ENCODE data around the gene PCOLCE2.

Gene PCOLCE2

DNA sequence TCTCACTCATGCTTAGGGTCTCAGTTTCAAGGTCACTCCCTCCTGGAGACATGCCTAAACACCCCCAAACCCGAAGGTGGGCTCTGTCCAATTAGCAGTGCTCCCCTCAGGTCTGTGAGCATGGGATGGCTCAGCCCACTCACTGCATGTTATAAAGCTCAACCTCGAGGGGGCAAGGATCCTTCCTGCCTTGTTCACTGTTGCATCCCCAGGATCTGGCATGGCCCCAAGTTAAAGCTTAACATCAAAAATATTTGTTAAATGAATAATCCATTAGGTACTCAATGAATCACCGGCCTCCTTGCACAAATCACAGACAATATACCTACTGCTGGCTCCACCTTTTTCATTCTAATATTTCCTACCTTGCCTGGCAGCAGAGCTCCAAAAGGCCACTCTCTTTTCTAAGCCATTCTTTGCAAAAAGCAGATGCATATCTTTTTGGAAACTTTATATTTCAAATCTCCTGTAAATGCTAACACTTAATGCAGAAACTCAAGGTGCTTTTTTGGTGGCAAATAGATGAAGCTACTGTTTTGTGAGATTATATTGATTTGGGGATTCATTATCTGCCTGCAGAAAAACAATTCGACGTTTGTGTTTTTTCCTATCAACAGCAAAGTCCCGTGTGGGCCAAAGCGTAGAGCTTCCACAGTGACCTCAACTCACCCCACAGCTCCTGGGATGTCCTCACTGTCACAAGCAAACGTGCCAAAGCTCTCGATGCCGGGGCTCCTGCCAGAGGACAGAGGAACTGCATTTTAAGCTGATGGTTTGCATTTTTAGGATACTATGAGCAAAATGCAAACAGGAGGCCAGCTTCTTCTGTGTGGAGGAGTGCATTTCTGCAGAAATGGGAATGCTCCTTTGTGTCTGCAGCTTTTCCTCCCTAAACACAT lies 35.4 kb downstream of the PCOLCE2 start:
- Histone ChIP-seq H3K9ac (ENCODE audit: low read length in 5 of 5) (no peak overlapping the region), H3K4me3 (ENCODE audit: low read depth in 1 of 5, low read length in 5 of 5) (no peak overlapping the region), H3K27me3 (ENCODE audit: control insufficient read depth in 5 of 5, insufficient read depth in 4 of 5, low read length in 5 of 5) (no peaks in the 10 kb centered on the region), H3K9me3 (ENCODE audit: control insufficient read depth in 5 of 5, low read length in 5 of 5) (no peaks in the 10 kb centered on the region), H3K4me1 (ENCODE audit: control insufficient read depth in 5 of 5, insufficient read depth in 5 of 5, low read length in 5 of 5) (peaks cover 2 to 46% (median 23%) of the 10 kb centered on the region in 5 donors), H3K27ac (ENCODE audit: low read depth, low read length) (peak overlapping the region; percentile 79), H3K36me3 (ENCODE audit: control insufficient read depth in 5 of 5, insufficient read depth in 5 of 5, low read length in 5 of 5) (peaks cover 0 to 6% (median 0%) of the 10 kb centered on the region in 5 donors)

DNA sequence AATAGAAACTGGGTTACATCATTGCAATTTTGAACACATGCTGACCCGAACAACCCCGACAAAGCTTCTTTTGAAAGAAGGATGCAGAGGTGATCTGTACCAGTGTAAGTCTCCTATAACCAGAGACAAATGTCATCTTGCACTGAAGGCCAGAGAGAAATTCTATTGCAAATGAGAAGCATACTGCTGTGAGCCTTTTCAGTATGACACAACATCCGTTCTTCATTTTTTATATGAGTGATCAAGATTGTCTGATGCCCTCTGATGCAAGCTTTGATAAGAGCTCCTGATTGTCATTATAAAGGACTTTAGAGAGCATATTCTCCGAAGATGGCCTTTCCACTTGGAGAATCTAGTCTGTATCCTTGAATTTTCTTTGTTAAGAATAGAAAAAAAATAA lies 36.9 kb downstream of the PCOLCE2 start:
- Histone ChIP-seq H3K27me3 (ENCODE audit: control insufficient read depth in 5 of 5, insufficient read depth in 4 of 5, low read length in 5 of 5) (no peaks in the 10 kb centered on the region), H3K4me3 (ENCODE audit: low read depth in 1 of 5, low read length in 5 of 5) (no peak overlapping the region), H3K9ac (ENCODE audit: low read length in 5 of 5) (no peak overlapping the region), H3K36me3 (ENCODE audit: control insufficient read depth in 5 of 5, insufficient read depth in 5 of 5, low read length in 5 of 5) (peaks cover 0 to 8% (median 3%) of the 10 kb centered on the region in 5 donors), H3K27ac (ENCODE audit: low read depth, low read length) (peak overlapping the region; percentile 87), H3K4me1 (ENCODE audit: control insufficient read depth in 5 of 5, insufficient read depth in 5 of 5, low read length in 5 of 5) (peaks cover 2 to 57% (median 23%) of the 10 kb centered on the region in 5 donors), H3K9me3 (ENCODE audit: control insufficient read depth in 5 of 5, low read length in 5 of 5) (no peaks in the 10 kb centered on the region)

DNA sequence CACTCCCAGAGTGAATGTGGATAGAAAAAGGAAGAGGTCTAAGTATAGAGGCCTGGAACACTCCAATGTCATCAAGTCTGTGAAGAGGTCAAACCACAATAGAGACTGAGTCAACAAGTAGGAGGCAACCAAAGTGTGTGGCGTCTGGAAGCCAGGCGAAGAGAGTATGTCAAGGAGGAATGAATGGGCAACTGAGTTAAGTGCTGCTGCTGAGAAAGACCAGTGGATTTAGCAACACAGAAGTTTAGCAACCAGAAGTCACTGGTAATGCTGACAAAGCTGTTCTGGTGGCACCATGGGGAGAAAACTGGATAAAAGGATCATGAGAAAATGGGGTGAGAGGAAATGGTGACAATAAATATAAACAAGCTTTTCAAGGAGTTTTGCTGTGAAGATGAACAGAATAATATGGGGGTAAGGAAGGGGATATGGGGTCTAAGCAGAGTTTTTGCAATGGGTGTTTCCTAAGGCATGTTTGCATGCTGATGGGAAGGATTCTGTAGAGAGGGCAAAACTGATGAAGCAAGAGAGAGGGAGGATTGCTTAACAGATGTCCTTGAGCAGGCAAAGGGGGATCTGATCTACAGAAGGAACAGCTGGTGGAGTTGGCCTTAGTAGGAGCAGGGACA lies 38.4 kb downstream of the PCOLCE2 start:
- no peaks in the 10 kb centered on the region for H3K27me3 ChIP-seq (ENCODE audit: control insufficient read depth in 5 of 5, insufficient read depth in 4 of 5, low read length in 5 of 5)
- peak overlapping the region in 1 of 5 donors; percentile 53 for H3K9ac ChIP-seq (ENCODE audit: low read length in 5 of 5)
- no peak overlapping the region for H3K4me3 ChIP-seq (ENCODE audit: low read depth in 1 of 5, low read length in 5 of 5)
- H3K4me1 ChIP-seq (ENCODE audit: control insufficient read depth in 5 of 5, insufficient read depth in 5 of 5, low read length in 5 of 5): peaks cover 2 to 61% (median 23%) of the 10 kb centered on the region in 5 donors
- H3K36me3 ChIP-seq (ENCODE audit: control insufficient read depth in 5 of 5, insufficient read depth in 5 of 5, low read length in 5 of 5): peaks cover 0 to 6% (median 3%) of the 10 kb centered on the region in 5 donors
- peak overlapping the region; percentile 87 for H3K27ac ChIP-seq (ENCODE audit: low read depth, low read length)
- no peaks in the 10 kb centered on the region for H3K9me3 ChIP-seq (ENCODE audit: control insufficient read depth in 5 of 5, low read length in 5 of 5)

DNA sequence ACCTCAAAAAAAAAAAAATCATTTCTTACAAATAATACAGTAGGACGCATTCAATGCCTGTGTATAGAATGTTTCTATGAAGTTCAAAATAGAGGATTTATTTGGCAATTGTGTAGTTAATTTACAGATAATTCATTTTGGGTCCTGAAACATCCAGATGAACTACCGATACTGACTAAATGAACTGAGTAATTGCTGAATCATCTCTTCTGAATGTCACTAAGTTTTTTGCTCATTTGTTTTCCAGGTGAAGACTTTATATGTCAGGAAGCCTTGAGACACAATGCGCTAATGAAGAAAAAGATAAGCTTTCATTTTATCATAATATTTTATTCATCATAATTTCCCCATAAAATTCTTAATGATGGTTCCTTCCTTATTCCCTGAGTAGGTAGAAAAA lies 39.7 kb downstream of the PCOLCE2 start:
- Histone ChIP-seq H3K36me3 (ENCODE audit: control insufficient read depth in 5 of 5, insufficient read depth in 5 of 5, low read length in 5 of 5) (peaks cover 0 to 9% (median 3%) of the 10 kb centered on the region in 5 donors), H3K27ac (ENCODE audit: low read depth, low read length) (peak overlapping the region; percentile 87), H3K9me3 (ENCODE audit: control insufficient read depth in 5 of 5, low read length in 5 of 5) (no peaks in the 10 kb centered on the region), H3K4me3 (ENCODE audit: low read depth in 1 of 5, low read length in 5 of 5) (no peak overlapping the region), H3K4me1 (ENCODE audit: control insufficient read depth in 5 of 5, insufficient read depth in 5 of 5, low read length in 5 of 5) (peaks cover 2 to 57% (median 22%) of the 10 kb centered on the region in 5 donors), H3K9ac (ENCODE audit: low read length in 5 of 5) (no peak overlapping the region), H3K27me3 (ENCODE audit: control insufficient read depth in 5 of 5, insufficient read depth in 4 of 5, low read length in 5 of 5) (no peaks in the 10 kb centered on the region)

DNA sequence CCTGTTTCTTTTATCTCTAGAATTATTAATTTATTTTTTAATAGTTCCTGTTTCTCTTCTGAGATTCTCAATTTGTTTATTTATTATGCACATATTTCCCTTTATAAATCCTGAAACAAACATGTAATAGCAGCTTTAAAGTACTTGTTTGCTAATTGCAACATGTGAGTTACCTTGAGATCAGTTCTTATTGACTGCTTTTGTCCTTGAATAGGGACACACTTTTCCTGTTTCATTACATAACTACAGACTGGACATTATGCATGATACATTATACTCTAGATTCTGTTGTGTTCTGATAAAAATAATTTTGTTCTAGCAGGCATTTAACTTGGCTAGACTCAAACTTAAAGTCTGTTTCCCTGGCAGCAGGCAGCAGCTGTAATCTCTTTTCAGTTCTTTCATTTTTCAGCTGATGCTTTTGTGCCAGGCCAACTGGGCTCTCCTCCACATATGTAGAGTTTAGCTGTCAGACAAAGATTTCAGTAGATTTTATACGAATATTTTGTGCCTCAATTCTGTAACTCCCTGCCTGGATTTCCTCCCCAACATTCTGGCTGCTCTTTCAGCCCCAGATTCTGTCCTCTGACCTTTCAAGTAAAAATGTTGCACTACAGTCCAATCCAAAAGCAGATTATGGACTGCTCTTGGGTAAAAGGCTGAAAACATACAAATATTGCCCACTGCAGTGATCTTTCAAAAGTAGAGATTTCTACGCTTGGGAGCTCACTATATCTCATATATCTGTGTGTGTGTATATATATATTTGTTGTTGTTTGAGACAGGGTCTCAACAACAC lies 41.9 kb downstream of the PCOLCE2 start:
- no peak overlapping the region for H3K9ac ChIP-seq (ENCODE audit: low read length in 5 of 5)
- no peaks in the 10 kb centered on the region for H3K9me3 ChIP-seq (ENCODE audit: control insufficient read depth in 5 of 5, low read length in 5 of 5)
- peaks cover 3 to 15% (median 7%) of the 10 kb centered on the region in 5 donors for H3K36me3 ChIP-seq (ENCODE audit: control insufficient read depth in 5 of 5, insufficient read depth in 5 of 5, low read length in 5 of 5)
- no peaks in the 10 kb centered on the region for H3K27me3 ChIP-seq (ENCODE audit: control insufficient read depth in 5 of 5, insufficient read depth in 4 of 5, low read length in 5 of 5)
- H3K4me1 ChIP-seq (ENCODE audit: control insufficient read depth in 5 of 5, insufficient read depth in 5 of 5, low read length in 5 of 5): peaks cover 0 to 40% (median 10%) of the 10 kb centered on the region in 5 donors
- no peak overlapping the region for H3K4me3 ChIP-seq (ENCODE audit: low read depth in 1 of 5, low read length in 5 of 5)
- H3K27ac ChIP-seq (ENCODE audit: low read depth, low read length): peak overlapping the region; percentile 60

DNA sequence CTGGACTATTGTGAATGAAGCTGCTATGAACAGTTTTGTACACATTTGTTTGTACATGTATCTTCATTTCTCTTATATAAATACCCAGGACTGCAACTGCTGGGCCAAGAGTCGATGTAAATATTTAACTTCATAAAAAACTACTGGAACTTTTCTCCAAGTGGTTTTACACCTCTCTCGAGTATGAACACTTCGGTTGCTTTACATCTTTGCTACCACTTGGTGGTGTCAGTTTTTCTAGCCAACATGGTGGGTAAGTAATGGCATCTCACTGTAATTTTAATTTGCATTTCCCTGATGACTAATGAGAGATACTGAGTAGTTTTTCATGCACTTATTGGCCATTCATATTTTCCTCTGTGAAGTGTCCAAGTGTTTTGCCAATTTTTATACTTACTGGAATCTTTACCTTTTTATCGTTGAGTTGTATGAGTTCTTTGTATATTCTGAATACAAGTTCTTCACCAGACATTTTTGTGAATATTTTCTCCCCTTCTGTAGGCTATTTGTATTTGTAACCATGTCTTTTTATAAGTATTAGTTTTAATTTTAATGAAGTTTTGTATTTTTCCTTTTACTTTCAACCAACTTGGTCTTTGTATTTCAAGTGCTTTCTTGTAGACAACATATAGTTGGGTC lies 44.4 kb downstream of the PCOLCE2 start:
- H3K27me3 ChIP-seq (ENCODE audit: control insufficient read depth in 5 of 5, insufficient read depth in 4 of 5, low read length in 5 of 5): no peaks in the 10 kb centered on the region
- no peak overlapping the region for H3K27ac ChIP-seq (ENCODE audit: low read depth, low read length)
- H3K9ac ChIP-seq (ENCODE audit: low read length in 5 of 5): no peak overlapping the region
- H3K4me3 ChIP-seq (ENCODE audit: low read depth in 1 of 5, low read length in 5 of 5): no peak overlapping the region
- peaks cover 0 to 16% (median 2%) of the 10 kb centered on the region in 5 donors for H3K4me1 ChIP-seq (ENCODE audit: control insufficient read depth in 5 of 5, insufficient read depth in 5 of 5, low read length in 5 of 5)
- peaks cover 3 to 20% (median 12%) of the 10 kb centered on the region in 5 donors for H3K36me3 ChIP-seq (ENCODE audit: control insufficient read depth in 5 of 5, insufficient read depth in 5 of 5, low read length in 5 of 5)
- H3K9me3 ChIP-seq (ENCODE audit: control insufficient read depth in 5 of 5, low read length in 5 of 5): no peaks in the 10 kb centered on the region

- no peak overlapping the region for H3K4me3 ChIP-seq (ENCODE audit: low read depth in 1 of 5, low read length in 5 of 5)
- peaks cover 0 to 7% (median 0%) of the 10 kb centered on the region in 5 donors for H3K4me1 ChIP-seq (ENCODE audit: control insufficient read depth in 5 of 5, insufficient read depth in 5 of 5, low read length in 5 of 5)
- H3K27ac ChIP-seq (ENCODE audit: low read depth, low read length): no peak overlapping the region
- H3K9ac ChIP-seq (ENCODE audit: low read length in 5 of 5): no peak overlapping the region
- no peaks in the 10 kb centered on the region for H3K9me3 ChIP-seq (ENCODE audit: control insufficient read depth in 5 of 5, low read length in 5 of 5)
- peaks cover 5 to 29% (median 25%) of the 10 kb centered on the region in 5 donors for H3K36me3 ChIP-seq (ENCODE audit: control insufficient read depth in 5 of 5, insufficient read depth in 5 of 5, low read length in 5 of 5)
- H3K27me3 ChIP-seq (ENCODE audit: control insufficient read depth in 5 of 5, insufficient read depth in 4 of 5, low read length in 5 of 5): no peaks in the 10 kb centered on the region
Observed at GRCh38 chr3:142839831-142840230, 49.1 kb downstream of the PCOLCE2 start.

DNA sequence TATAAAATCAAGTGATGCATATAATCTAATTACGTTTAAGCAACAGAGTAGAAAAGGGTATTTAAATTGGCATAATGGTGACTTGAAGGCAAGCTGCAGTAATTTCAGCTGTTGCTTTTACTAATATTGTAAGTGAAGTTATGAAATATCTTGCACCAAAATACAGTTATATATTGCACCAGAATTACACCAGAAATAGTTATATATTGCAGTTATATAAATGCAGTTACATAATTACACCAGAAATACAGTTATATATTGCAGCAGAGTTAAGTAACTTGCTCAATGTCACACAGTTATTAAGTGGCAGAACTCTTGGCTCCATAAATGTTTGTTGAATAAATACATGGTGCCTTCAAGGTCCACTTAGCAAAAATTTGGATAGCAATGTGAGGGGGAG lies 51.4 kb downstream of the PCOLCE2 start:
- Histone ChIP-seq H3K4me1 (ENCODE audit: control insufficient read depth in 5 of 5, insufficient read depth in 5 of 5, low read length in 5 of 5) (peaks cover 0 to 7% (median 0%) of the 10 kb centered on the region in 5 donors), H3K9ac (ENCODE audit: low read length in 5 of 5) (no peak overlapping the region), H3K27ac (ENCODE audit: low read depth, low read length) (no peak overlapping the region), H3K4me3 (ENCODE audit: low read depth in 1 of 5, low read length in 5 of 5) (no peak overlapping the region), H3K9me3 (ENCODE audit: control insufficient read depth in 5 of 5, low read length in 5 of 5) (no peaks in the 10 kb centered on the region), H3K36me3 (ENCODE audit: control insufficient read depth in 5 of 5, insufficient read depth in 5 of 5, low read length in 5 of 5) (peaks cover 5 to 25% (median 23%) of the 10 kb centered on the region in 5 donors), H3K27me3 (ENCODE audit: control insufficient read depth in 5 of 5, insufficient read depth in 4 of 5, low read length in 5 of 5) (no peaks in the 10 kb centered on the region)

- H3K27ac ChIP-seq (ENCODE audit: low read depth, low read length): no peak overlapping the region
- H3K4me3 ChIP-seq (ENCODE audit: low read depth in 1 of 5, low read length in 5 of 5): no peak overlapping the region
- no peaks in the 10 kb centered on the region for H3K27me3 ChIP-seq (ENCODE audit: control insufficient read depth in 5 of 5, insufficient read depth in 4 of 5, low read length in 5 of 5)
- H3K36me3 ChIP-seq (ENCODE audit: control insufficient read depth in 5 of 5, insufficient read depth in 5 of 5, low read length in 5 of 5): peaks cover 3 to 15% (median 11%) of the 10 kb centered on the region in 5 donors
- H3K9ac ChIP-seq (ENCODE audit: low read length in 5 of 5): no peak overlapping the region
- no peaks in the 10 kb centered on the region for H3K9me3 ChIP-seq (ENCODE audit: control insufficient read depth in 5 of 5, low read length in 5 of 5)
- H3K4me1 ChIP-seq (ENCODE audit: control insufficient read depth in 5 of 5, insufficient read depth in 5 of 5, low read length in 5 of 5): peaks cover 0 to 9% (median 0%) of the 10 kb centered on the region in 5 donors
Observed at GRCh38 chr3:142828703-142829305, 60.1 kb downstream of the PCOLCE2 start.

Measured in subcutaneous abdominal adipose tissue (tissue), 5 donors.